ENCODE data around the gene NAALADL2. TPM values are rescaled to one million over a fixed set of nuclear protein-coding genes. Genes with fewer than 3 reads are reported as not detected.

Gene NAALADL2
- total and polyA plus RNA-seq, 3 donors from 2014 or later = 5.4 to 15.6 (median 6.0) TPM

- Histone ChIP-seq H3K27me3 (no peaks in the 10 kb centered on the region), H3K4me3 (no peak overlapping the region), H3K27ac (no peak overlapping the region), H3K9me3 (no peaks in the 10 kb centered on the region), H3K36me3 (ENCODE audit: low read depth, missing control alignments) (no peaks in the 10 kb centered on the region), H3K4me1 (no peaks in the 10 kb centered on the region)
- 84 to 93% methylated on average over 2 of the region's 2 CpGs for WGBS, 2 donors
- TF ChIP-seq POLR2A (IDR thresholded peaks at IDR 0.05) = no peak
- no peak for TF ChIP-seq CTCF (IDR thresholded peaks at IDR 0.05)
- intact Hi-C loops (cut with DNase I; ENCODE audit: low total_unique reads) = no loop called here
- DNase-seq = no peak
Observed at GRCh38 chr3:175659670-175660350, 800.7 kb downstream of the NAALADL2 start.

- no peaks in the 10 kb centered on the region for H3K9me3 ChIP-seq
- no peak overlapping the region for H3K4me3 ChIP-seq
- DNase-seq = no peak
- intact Hi-C loops (cut with DNase I; ENCODE audit: low total_unique reads) = no loop called here
- H3K36me3 ChIP-seq (ENCODE audit: low read depth, missing control alignments) = no peaks in the 10 kb centered on the region
- H3K27me3 ChIP-seq = no peaks in the 10 kb centered on the region
- no peaks in the 10 kb centered on the region for H3K4me1 ChIP-seq
- H3K27ac ChIP-seq = no peak overlapping the region
- no peak for TF ChIP-seq POLR2A (IDR thresholded peaks at IDR 0.05)
- TF ChIP-seq CTCF (IDR thresholded peaks at IDR 0.05) = no peak
Observed at GRCh38 chr3:175662815-175663214, 803.7 kb downstream of the NAALADL2 start.

GRCh38 chr3:175664911-175665310, 805.8 kb downstream of the NAALADL2 start:
- H3K27ac ChIP-seq = no peak overlapping the region
- no peak for TF ChIP-seq CTCF (IDR thresholded peaks at IDR 0.05)
- no peak for TF ChIP-seq POLR2A (IDR thresholded peaks at IDR 0.05)
- no peak for DNase-seq
- H3K9me3 ChIP-seq = no peaks in the 10 kb centered on the region
- intact Hi-C loops (cut with DNase I; ENCODE audit: low total_unique reads) = no loop called here
- H3K4me1 ChIP-seq = no peaks in the 10 kb centered on the region
- H3K36me3 ChIP-seq (ENCODE audit: low read depth, missing control alignments) = no peaks in the 10 kb centered on the region
- no peaks in the 10 kb centered on the region for H3K27me3 ChIP-seq
- H3K4me3 ChIP-seq = no peak overlapping the region
- 89 to 92% methylated on average over 1 of the region's 1 CpG for WGBS, 2 donors

- Histone ChIP-seq H3K4me1 (no peaks in the 10 kb centered on the region), H3K27ac (no peak overlapping the region), H3K27me3 (no peaks in the 10 kb centered on the region), H3K36me3 (ENCODE audit: low read depth, missing control alignments) (no peaks in the 10 kb centered on the region), H3K9me3 (no peaks in the 10 kb centered on the region), H3K4me3 (no peak overlapping the region)
- no peak for DNase-seq
- intact Hi-C loops (cut with DNase I; ENCODE audit: low total_unique reads) = no loop called here
- WGBS, 2 donors = 78 to 80% methylated on average over 1 of the region's 1 CpG
- TF ChIP-seq CTCF (IDR thresholded peaks at IDR 0.05) (no peak), POLR2A (IDR thresholded peaks at IDR 0.05) (no peak)
Observed at GRCh38 chr3:175668300-175668699, 809.2 kb downstream of the NAALADL2 start.

GRCh38 chr3:175670557-175670956, 811.4 kb downstream of the NAALADL2 start:
- no peak overlapping the region for H3K27ac ChIP-seq
- H3K36me3 ChIP-seq (ENCODE audit: low read depth, missing control alignments) = no peaks in the 10 kb centered on the region
- no peaks in the 10 kb centered on the region for H3K4me1 ChIP-seq
- 88 to 95% methylated on average over 3 of the region's 3 CpGs for WGBS, 2 donors
- no peaks in the 10 kb centered on the region for H3K27me3 ChIP-seq
- no peak overlapping the region for H3K4me3 ChIP-seq
- no peak for DNase-seq
- intact Hi-C loops (cut with DNase I; ENCODE audit: low total_unique reads) = no loop called here
- no peaks in the 10 kb centered on the region for H3K9me3 ChIP-seq
- no peak for TF ChIP-seq POLR2A (IDR thresholded peaks at IDR 0.05)
- no peak for TF ChIP-seq CTCF (IDR thresholded peaks at IDR 0.05)
